NOMO-1 (cell line): ENCODE data around the gene HSF4.
A peak's percentile ranks its signal among the peaks of the same experiment; 100 is the strongest.
"Not testable (repeated sequence)": the region's sequence is repeated elsewhere in the genome, so short reads cannot be mapped to it uniquely, and the experiment has no call there.

ENCODE experiments used
- DNase-seq, 2 experiments: peaks; one replicate each; lab custom pipeline; 2025; ENCODE audit not compliant: unreplicated experiment in 2 of 2; lab: John Stamatoyannopoulos, UW

Gene HSF4

GRCh38 chr16:67164599-67165061 lies at the start of gene HSF4:
TSS of gene HSF4 (plus strand) at chr16:67164745. CDS start at chr16:67164812, 67 bp downstream.
- no peak for DNase-seq

GRCh38 chr16:67114793-67115192 lies 49.8 kb upstream of the HSF4 start:
- no peak for DNase-seq

- DNase-seq = no peak
These were observed 48.9 kb upstream of the HSF4 start for GRCh38 chr16:67115639-67116038.

- DNase-seq = peak; percentile 31 to 63
These were observed 47.9 kb upstream of the HSF4 start for GRCh38 chr16:67116388-67117311.

GRCh38 chr16:67117716-67118115 lies 46.8 kb upstream of the HSF4 start:
- no peak for DNase-seq

- no peak for DNase-seq
These were observed 44.5 kb upstream of the HSF4 start for GRCh38 chr16:67120025-67120424.

- not testable (repeated sequence) for DNase-seq
These were observed 41.7 kb upstream of the HSF4 start for GRCh38 chr16:67122799-67123198.

GRCh38 chr16:67128417-67128816 lies 36.1 kb upstream of the HSF4 start:
- no peak for DNase-seq

GRCh38 chr16:67128887-67129286 lies 35.7 kb upstream of the HSF4 start:
- no peak for DNase-seq

GRCh38 chr16:67129422-67129821 lies 35.1 kb upstream of the HSF4 start:
- no peak for DNase-seq

- no peak for DNase-seq
These were observed 26.9 kb upstream of the HSF4 start for GRCh38 chr16:67137605-67138004.

GRCh38 chr16:67141391-67141790 lies 23.2 kb upstream of the HSF4 start:
- no peak for DNase-seq

- DNase-seq = no peak
These were observed 22.2 kb upstream of the HSF4 start for GRCh38 chr16:67142342-67142741.

- DNase-seq = no peak
These were observed 19.6 kb upstream of the HSF4 start for GRCh38 chr16:67144943-67145342.

GRCh38 chr16:67145746-67146145 lies 18.8 kb upstream of the HSF4 start:
- DNase-seq = no peak

GRCh38 chr16:67146523-67147357 lies 17.8 kb upstream of the HSF4 start:
- no peak for DNase-seq

GRCh38 chr16:67147437-67148140 lies 17.0 kb upstream of the HSF4 start:
- DNase-seq = no peak

GRCh38 chr16:67148221-67148620 lies 16.3 kb upstream of the HSF4 start:
- DNase-seq = no peak

- DNase-seq = no peak
These were observed 15.8 kb upstream of the HSF4 start for GRCh38 chr16:67148656-67149275.

- no peak for DNase-seq
These were observed 15.1 kb upstream of the HSF4 start for GRCh38 chr16:67149276-67150046.
